GM20000 (cell line): ENCODE results near the gene PLD5.
"Not testable (repeated sequence)": the region's sequence is repeated elsewhere in the genome, so short reads cannot be mapped to it uniquely, and the experiment has no call there.

Experiments used
- DNase-seq: peaks from one replicate; pipeline ENCODE4 v3.0.0; 2012; ENCODE audit warnings: low spot score
- TF ChIP-seq, protein P1 (sequence below): IDR thresholded peaks from 2 replicates; pipeline ENCODE4 v1.5.1; 2012; ENCODE audit warnings: mild to moderate bottlenecking, control low read depth; ENCODE audit errors: extremely low read depth, missing control alignments

The PLD5 gene

DNA sequence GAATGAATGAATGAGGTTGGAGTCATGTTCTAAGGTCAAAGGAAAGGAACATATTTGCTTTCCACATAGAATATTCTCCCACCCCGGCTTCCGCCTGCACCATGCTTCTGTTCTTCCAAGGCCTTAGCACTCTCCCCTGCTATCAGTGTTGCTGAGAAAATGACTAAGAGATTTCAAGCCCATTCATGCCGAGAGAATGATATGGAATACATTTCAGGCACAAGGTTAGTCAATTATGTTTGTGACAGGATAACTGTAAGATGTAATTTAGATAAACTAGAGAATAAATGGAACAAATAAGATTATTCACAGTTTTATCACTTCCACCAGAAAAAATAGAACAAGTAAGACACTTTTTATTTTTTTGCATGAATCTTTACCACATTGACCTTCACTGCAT, 122.6 kb downstream of the PLD5 start:
- DNase-seq: no peak

DNA sequence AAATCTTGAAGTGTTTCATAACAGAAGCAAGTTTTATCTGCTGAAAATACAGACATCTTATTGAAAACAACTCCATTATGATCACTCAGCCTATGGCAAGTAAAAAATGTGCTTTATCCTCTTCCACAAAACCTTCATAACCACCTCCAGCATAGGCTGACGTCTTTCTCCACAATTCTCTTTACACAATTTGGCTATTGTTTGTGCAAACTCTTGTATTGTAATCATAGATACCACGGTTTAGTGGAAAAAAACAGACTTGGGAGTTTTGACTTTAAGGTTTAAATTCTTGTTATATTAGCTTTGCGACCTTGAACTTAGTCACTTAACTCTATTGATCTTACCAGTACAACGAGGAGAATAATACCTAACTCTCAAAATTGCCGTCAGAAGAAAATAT, 126.1 kb downstream of the PLD5 start:
- no peak for DNase-seq
- TF ChIP-seq, protein P1, sequence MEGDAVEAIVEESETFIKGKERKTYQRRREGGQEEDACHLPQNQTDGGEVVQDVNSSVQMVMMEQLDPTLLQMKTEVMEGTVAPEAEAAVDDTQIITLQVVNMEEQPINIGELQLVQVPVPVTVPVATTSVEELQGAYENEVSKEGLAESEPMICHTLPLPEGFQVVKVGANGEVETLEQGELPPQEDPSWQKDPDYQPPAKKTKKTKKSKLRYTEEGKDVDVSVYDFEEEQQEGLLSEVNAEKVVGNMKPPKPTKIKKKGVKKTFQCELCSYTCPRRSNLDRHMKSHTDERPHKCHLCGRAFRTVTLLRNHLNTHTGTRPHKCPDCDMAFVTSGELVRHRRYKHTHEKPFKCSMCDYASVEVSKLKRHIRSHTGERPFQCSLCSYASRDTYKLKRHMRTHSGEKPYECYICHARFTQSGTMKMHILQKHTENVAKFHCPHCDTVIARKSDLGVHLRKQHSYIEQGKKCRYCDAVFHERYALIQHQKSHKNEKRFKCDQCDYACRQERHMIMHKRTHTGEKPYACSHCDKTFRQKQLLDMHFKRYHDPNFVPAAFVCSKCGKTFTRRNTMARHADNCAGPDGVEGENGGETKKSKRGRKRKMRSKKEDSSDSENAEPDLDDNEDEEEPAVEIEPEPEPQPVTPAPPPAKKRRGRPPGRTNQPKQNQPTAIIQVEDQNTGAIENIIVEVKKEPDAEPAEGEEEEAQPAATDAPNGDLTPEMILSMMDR: no peak

More for the DNA sequence above, 122.6 kb downstream of the PLD5 start:
- TF ChIP-seq, protein P1: no peak

DNA sequence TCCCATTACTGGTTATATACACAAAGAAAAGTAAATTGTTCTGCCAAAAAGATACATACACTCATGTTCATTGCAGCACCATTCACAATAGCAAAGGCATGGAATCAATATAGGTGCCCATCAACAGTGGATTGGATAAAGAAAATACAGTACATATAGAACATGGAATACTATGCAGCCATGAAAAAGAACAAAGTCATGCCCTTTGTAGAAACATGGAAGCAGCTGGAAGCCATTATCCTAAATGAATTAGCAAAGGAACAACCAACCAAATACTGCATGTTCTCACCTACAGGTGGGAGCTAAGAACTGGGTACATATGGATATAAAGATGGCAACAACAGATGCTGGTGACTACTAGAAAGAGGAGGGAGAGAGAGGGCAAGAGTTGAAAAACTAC, 132.6 kb downstream of the PLD5 start:
- TF ChIP-seq, protein P1: no peak
- no peak for DNase-seq

DNA sequence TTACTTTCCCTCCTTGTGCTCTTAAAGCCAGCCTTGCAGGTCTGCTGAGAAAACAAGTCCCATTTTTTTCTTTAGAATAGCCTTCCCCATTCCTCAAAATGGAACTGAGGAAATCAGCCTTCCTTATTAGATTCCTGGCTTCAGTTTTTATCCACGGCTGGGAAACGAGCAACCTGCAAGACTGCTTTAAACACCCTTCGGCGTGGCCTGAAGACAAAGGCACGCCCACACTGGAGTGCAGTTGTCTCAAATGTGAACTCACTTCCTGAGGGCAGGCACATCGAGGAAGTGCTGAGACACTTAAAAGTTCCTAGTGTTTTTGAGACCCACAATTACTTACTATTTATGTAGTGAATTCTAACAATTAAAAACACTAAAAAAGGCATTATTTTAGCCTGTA, 148.4 kb downstream of the PLD5 start:
- not testable (repeated sequence) for DNase-seq

DNA sequence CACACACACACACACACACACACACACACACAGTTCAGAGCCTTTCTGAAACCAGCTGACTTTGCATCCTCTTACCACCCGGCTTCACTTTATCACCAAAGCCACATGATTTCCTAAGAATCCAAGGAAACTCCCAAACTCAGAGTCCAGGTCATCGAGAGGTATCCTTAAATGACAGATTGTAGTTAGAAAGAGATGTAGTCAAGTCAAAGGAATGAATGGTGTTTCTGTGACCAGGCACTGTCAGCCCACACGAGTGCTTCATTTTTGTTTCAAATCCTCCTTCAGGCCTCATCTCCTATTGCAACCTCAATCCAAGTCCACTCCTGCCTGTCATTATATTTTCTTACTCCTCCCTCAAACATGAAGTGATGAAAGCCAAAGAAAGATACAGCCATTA, 174.1 kb downstream of the PLD5 start:
- not testable (repeated sequence) for DNase-seq

DNA sequence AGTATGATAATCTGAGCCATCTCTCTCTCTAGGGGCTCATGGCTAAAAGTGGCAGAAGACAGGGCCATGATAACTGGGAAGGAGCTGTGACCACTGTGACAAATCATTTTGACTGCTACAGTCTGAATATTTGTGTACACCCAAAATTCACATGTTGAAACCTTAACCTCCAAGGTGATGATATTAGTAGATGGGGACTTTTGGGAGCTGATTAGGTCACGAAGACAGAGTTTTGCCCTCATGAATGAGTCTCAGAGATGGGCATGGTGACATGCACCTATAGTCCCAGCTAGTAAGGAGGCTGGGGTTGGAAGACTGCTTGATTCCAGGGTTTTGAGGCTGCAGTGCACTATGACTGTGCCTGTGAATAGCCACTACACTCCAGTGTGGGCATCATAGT, 174.9 kb downstream of the PLD5 start:
- DNase-seq: no peak
- TF ChIP-seq, protein P1: no peak

DNA sequence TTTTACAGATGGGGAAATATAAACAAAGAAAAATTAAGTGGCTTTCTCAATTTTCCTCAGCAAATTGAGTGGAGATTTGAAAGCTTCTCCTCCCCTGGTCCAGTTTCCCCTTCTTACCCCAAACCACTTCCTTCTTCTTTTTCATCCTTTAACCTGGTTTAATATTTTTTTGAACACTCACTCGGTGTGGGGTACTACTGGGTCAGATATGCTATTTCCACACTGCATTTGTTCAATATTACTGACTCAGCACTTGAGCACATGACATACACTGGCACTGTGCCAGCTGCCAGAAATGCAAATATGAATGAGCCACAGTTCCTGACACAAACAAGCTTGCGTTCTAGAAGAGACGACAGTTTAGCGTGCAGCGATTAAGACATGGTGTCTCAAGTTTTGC, 193.6 kb downstream of the PLD5 start:
- not testable (repeated sequence) for DNase-seq

DNA sequence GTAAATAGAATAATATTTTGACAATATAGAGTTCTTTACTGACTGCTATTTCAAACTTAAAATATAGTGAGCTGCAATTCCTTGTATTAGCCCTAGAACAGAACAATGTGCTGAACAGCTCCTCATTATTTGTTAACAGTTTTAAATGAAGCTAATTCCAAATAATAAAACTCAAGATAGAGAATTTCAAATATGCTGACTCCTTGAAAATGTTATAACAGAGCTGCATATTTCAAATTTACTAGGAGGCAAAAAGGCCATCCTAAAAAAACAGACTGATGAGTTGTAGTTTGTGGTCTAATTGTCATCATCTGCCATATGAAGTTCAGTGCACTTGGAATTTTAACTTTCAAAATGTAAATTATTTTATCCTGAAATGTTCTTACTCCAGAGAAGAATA, 197.1 kb downstream of the PLD5 start:
- not testable (repeated sequence) for DNase-seq

DNA sequence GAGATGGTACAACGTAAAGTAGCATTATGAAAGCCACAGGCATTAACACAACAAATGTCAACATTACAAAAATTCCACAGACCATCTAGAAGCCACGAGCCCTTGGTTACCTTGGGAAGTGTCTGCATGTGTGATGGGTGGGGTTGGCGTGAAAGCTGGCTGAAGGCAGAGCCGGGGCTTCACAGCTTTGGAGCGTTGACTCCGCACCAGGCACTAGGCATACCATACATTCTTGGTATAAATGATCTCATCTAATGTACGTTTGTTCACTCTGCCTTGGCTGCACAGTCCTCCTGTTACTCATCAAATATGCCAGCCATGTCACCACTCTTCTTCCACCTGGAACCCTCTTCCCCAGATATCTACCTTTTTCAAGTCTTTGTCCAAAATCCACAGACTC, 202.5 kb downstream of the PLD5 start:
- not testable (repeated sequence) for DNase-seq

DNA sequence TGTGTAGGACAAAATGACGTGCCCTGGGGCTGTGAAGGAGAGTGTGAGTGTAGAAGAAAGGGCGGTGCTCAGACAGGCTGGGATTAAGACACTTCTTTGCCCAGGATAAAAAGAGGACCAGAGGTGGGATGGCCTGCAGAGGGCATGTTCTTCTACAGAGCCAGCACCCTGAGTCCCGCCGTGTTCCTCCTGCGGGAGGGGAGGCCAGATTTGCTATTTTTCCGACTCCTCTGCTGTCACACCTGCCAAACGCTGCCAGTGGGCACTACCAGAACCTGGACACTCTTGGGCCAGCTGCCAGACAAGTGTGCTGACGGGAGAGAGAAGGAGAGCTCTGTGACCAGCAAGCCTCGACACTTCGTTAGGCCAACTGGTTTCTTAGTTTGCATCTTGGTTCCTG, 206.4 kb downstream of the PLD5 start:
- TF ChIP-seq, protein P1: no peak

DNA sequence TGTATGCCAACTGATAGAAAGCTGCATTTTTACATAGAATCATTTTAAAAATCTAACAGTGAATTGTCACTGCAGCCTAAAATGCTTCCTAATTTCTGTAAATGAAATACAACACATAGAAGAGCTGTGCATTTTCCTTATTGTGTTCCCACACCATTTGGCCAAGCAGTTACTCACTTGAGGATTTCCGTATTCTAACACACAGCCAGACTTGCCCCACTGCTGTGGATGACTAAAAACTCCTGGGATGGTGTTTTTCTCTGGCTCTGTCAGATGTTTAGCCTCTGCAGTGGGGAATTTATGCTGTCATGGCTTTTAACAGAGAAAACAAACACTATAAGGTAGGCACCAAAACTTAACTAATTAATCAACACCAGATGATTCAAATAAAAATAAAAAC, 209.6 kb downstream of the PLD5 start:
- not testable (repeated sequence) for DNase-seq

More for the DNA sequence above, 206.4 kb downstream of the PLD5 start:
- DNase-seq: no peak

DNA sequence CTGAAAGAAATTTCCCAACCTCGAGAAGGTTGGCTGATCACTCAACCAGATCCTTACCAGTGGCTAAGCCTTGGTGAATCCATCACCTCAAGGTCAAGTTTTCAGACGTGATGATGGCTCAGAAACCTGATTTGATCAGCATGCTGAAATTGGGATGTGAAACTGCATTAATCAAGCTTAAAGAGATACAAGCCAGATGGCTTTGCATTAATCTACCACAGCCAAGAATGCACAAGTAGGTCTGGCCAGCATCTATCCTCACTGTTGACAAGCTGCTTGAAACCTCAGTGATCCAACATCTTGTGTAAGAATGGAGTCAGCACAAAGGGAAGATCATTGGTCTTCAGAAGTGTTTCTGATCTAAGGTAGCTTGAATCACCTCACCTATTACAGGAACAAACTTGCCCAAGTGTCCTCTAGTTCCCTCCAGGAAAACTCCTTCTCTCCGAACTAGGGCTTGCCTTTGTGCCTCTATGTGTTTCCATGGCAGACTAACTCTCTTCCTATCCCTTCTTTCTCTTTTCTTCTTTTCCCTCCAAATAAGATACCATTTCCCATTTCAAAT, 210.3 kb downstream of the PLD5 start:
- DNase-seq: not testable (repeated sequence)

DNA sequence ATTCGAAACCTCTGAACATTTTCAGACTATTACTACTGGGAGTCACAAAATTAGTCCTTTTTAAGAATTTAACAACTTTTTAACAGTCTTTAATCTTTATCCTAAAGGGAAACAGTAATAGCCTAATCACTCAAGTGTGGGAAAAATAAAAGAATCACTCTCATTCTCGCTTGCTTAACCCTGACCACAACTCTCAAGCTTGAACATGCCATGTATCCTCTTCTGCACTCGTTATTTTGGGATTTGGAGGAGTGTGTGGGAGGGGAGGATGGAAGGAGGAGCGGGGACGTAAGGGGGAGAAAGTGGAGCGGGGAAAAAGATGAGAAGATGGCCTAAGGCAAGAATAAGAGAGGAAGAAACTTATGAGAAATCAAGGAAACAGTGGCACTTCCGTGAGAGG, 215.8 kb downstream of the PLD5 start:
- DNase-seq: not testable (repeated sequence)

DNA sequence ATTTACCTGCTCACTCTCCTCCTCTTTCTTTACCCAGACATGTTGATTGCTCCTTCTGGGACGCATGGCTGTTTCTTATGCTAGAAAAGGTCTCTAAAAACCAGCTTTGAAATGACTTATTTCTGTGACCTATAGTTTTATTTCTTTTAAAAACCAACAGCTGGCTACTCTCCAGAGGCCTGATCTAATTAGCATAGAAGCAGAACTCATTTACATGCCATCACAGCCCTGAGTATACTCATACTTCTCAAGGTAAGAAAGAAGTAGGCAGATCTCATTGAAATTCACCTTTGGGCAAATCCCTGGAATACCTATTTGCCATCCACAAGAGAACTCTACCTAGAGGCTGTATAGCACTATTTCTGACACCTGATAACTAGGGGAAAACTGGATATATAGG, 230.7 kb downstream of the PLD5 start:
- not testable (repeated sequence) for DNase-seq

DNA sequence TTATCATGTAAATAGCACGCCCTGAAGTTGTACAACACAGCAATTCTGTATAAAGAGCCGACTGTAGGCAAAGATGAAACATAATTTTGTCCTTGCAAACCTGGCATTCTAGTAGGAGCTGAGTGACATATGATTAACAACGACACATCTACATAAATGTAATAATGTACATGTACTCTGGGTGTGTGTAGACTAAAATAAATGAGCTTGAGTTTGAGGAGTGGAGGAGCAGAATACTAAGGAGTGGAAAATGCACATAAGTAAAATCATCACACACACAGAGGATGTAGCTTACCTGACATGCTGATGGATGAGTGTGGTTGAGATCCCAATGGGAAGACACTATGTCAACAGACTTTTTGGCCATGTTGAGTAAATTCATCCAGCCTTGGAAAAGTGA, 236.4 kb downstream of the PLD5 start:
- DNase-seq: not testable (repeated sequence)

DNA sequence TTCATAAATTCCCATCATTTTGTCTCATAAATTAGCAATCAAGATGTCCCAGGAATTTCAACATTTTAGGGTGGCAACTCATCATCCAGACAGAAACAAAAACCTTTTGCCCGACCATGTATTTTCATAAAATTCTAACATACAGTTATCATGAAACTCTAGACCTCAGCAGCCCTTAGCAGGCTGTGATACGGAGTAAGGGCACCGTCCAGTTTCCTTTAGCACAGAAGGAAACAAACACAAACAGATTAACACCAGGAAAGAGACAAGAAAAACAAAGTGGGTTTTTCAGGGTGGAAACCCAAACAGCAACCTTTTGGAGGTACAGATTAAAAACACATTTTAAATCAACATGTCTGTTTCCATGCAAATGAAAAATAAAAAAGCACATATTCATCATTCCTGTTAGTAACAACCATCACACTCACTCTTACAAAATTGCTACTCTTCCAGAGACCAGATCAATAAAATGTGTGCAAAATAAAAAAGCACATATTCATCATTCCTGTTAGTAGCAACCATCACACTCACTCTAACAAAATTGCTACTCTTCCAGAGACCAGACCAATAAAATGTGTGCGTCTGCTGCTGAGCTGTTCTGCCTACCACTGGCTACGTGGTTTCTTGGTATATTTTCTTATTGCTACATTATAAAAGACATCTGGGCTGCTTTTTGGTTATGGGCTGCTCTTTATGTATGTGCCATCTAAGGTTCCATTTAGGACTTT, 241.6 kb downstream of the PLD5 start:
- not testable (repeated sequence) for DNase-seq
